Right forelimb (tissue), 1 donor: ENCODE results near the gene SGCA.
A peak's percentile ranks its signal among the peaks of the same experiment; 100 is the strongest.

ENCODE experiments used
- DNase-seq: peaks from one replicate; pipeline ENCODE4 v3.0.0-alpha.2; 2018

Gene SGCA

GRCh38 chr17:50165867-50166517 is at the start of gene SGCA:
Gene SGCA, plus strand, starts transcription at chr17:50166005. Its CDS starts 36 bp downstream, at chr17:50166041.
- DNase-seq = no peak

- peak; percentile 83 for DNase-seq
These were observed 48.4 kb upstream of the SGCA start for GRCh38 chr17:50117202-50118051.

GRCh38 chr17:50118076-50118827 is 47.6 kb upstream of the SGCA start:
- no peak for DNase-seq

- no peak for DNase-seq
These were observed 47.0 kb upstream of the SGCA start for GRCh38 chr17:50118828-50119218.

GRCh38 chr17:50120475-50121253 is 45.1 kb upstream of the SGCA start:
- DNase-seq = no peak

GRCh38 chr17:50122945-50123344 is 42.9 kb upstream of the SGCA start:
- no peak for DNase-seq

- no peak for DNase-seq
These were observed 42.0 kb upstream of the SGCA start for GRCh38 chr17:50123649-50124349.

- no peak for DNase-seq
These were observed 40.3 kb upstream of the SGCA start for GRCh38 chr17:50125420-50125997.

- DNase-seq = no peak
These were observed 38.0 kb upstream of the SGCA start for GRCh38 chr17:50127697-50128361.

GRCh38 chr17:50128441-50129352 is 37.1 kb upstream of the SGCA start:
- no peak for DNase-seq

- no peak for DNase-seq
These were observed 36.5 kb upstream of the SGCA start for GRCh38 chr17:50129353-50129727.

- DNase-seq = peak; percentile 73
These were observed 35.9 kb upstream of the SGCA start, which contains the start of gene SAMD14 for GRCh38 chr17:50129728-50130558. Gene SAMD14, minus strand, starts transcription at chr17:50130160. Its CDS starts 5,201 bp downstream, at chr17:50124959.

- DNase-seq = no peak
These were observed 35.1 kb upstream of the SGCA start for GRCh38 chr17:50130559-50131305.

- DNase-seq = no peak
These were observed 33.6 kb upstream of the SGCA start for GRCh38 chr17:50132104-50132794.

GRCh38 chr17:50133028-50133768 is 32.6 kb upstream of the SGCA start:
- DNase-seq = no peak

GRCh38 chr17:50133769-50134099 is 32.1 kb upstream of the SGCA start:
- DNase-seq = no peak
